Nephron (organoid): ENCODE measurements around the gene RWDD3.
A peak's percentile ranks its signal among the peaks of the same experiment; 100 is the strongest.

Experiments used
- H3K27ac Mint-ChIP-seq, 3 experiments: 2 replicates each; pipeline ENCODE4 v1.8.0; 2020; ENCODE audit warnings: mixed read lengths in 3 of 3, mild to moderate bottlenecking in 2 of 3, moderate library complexity in 1 of 3
- H3K27me3 Mint-ChIP-seq: 2 replicates; pipeline ENCODE4 v1.8.0; 2021; ENCODE audit warnings: low read depth, mild to moderate bottlenecking, moderate library complexity, mixed read lengths
- H3K36me3 Mint-ChIP-seq: 2 replicates; pipeline ENCODE4 v1.8.0; 2020; ENCODE audit warnings: low read depth, mixed read lengths
- H3K4me1 Mint-ChIP-seq: 2 replicates; pipeline ENCODE4 v1.8.0; 2020; ENCODE audit warnings: mixed read lengths
- H3K4me3 Mint-ChIP-seq, 3 experiments: 2 replicates each; pipeline ENCODE4 v1.8.0; 2020; ENCODE audit warnings: mild to moderate bottlenecking in 3 of 3, mixed read lengths in 3 of 3, moderate library complexity in 2 of 3
- H3K9me3 Mint-ChIP-seq: 2 replicates; pipeline ENCODE4 v1.8.0; 2020; ENCODE audit warnings: mixed read lengths
- TF ChIP-seq, protein P1 (sequence below), 3 experiments: fragments of 200-600 bp; sonication (generic); IDR thresholded peaks; one replicate each; pipeline ENCODE4 v1.5.0; 2021; ENCODE audit warnings: antibody characterized with exemption in 3 of 3; ENCODE audit not compliant: unreplicated experiment in 3 of 3

Gene RWDD3

DNA sequence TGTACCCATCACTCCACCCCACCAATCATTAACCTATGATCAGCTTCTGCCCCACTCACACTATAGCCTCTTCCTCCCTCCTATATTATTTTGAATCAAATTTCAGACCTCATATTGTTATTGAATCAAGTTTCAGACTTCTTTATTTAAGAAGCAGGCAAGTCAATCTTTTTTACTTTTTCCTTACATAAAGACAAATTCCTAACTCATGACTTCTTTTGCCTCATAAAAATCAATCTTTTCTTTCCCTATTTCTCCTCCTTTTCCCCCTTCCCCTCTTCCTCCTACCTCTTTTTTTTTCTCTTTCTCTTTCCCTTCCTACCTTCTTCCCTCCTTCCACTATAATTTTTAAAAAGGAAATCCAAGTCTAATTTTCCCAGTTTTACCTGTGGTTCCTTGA is 4.3 kb upstream of the RWDD3 start:
- Mint-ChIP-seq H3K4me3 (no peak overlapping the region), H3K36me3 (no peaks in the 10 kb centered on the region), H3K27me3 (peaks cover 6% of the 10 kb centered on the region), H3K9me3 (no peaks in the 10 kb centered on the region), H3K27ac (no peak overlapping the region), H3K4me1 (peaks cover 36% of the 10 kb centered on the region)
- TF ChIP-seq, protein P1, sequence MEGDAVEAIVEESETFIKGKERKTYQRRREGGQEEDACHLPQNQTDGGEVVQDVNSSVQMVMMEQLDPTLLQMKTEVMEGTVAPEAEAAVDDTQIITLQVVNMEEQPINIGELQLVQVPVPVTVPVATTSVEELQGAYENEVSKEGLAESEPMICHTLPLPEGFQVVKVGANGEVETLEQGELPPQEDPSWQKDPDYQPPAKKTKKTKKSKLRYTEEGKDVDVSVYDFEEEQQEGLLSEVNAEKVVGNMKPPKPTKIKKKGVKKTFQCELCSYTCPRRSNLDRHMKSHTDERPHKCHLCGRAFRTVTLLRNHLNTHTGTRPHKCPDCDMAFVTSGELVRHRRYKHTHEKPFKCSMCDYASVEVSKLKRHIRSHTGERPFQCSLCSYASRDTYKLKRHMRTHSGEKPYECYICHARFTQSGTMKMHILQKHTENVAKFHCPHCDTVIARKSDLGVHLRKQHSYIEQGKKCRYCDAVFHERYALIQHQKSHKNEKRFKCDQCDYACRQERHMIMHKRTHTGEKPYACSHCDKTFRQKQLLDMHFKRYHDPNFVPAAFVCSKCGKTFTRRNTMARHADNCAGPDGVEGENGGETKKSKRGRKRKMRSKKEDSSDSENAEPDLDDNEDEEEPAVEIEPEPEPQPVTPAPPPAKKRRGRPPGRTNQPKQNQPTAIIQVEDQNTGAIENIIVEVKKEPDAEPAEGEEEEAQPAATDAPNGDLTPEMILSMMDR (IDR thresholded peaks at IDR 0.05; ENCODE audit: unreplicated experiment in 3 of 3) = no peak

DNA sequence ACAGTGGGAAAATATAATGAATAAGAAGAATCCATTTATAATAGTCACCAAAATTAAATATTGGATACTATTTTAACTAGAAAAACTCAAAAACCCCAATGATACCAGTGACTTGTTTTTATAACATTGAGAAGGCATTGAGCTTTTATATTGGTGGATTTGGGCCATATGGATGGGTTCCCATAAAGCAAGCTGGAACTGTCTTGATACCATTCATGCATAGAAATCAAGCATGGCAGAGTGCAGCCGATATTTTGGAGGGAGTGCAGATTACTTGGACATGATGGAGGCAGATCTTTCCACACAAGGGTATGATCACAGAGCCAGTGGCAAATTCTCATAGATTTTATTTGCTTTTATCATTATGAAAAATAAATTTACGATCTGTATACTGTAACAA is 3.8 kb upstream of the RWDD3 start:
- TF ChIP-seq, protein P1 (IDR thresholded peaks at IDR 0.05; ENCODE audit: unreplicated experiment in 3 of 3) = no peak
- no peaks in the 10 kb centered on the region for H3K36me3 Mint-ChIP-seq
- peak overlapping the region in 1 of 3 experiments; percentile 13 for H3K27ac Mint-ChIP-seq
- peaks cover 6% of the 10 kb centered on the region for H3K27me3 Mint-ChIP-seq
- H3K4me1 Mint-ChIP-seq = peaks cover 36% of the 10 kb centered on the region
- H3K9me3 Mint-ChIP-seq = no peaks in the 10 kb centered on the region
- peak overlapping the region in 1 of 3 experiments; percentile 44 for H3K4me3 Mint-ChIP-seq

DNA sequence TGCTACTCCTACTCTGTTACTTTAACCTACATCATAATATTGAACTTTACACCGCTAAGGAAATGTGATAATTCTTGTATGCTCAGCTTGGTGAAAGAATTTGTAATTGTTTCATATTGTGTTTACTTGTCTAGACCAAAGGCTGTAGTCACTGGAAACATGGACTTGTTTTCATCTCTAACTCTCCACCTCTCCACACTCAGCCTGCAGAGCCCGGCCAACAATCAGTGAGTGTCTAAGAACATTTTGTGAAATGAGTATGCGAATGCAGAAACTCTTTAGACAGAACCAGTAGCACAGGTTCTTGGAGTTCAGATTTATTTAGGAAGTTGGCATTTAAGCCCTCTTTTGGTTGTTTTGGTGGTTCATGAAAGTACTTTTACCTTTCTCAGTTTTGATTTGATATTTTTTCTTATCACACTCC is 3.2 kb upstream of the RWDD3 start:
- Mint-ChIP-seq H3K36me3 (peaks cover 3% of the 10 kb centered on the region), H3K27ac (peak overlapping the region; percentile 13 to 21 (median 14)), H3K9me3 (no peaks in the 10 kb centered on the region), H3K27me3 (peaks cover 6% of the 10 kb centered on the region), H3K4me3 (peak overlapping the region in 1 of 3 experiments; percentile 64), H3K4me1 (peaks cover 36% of the 10 kb centered on the region)
- TF ChIP-seq, protein P1 (IDR thresholded peaks at IDR 0.05; ENCODE audit: unreplicated experiment in 3 of 3) = no peak

DNA sequence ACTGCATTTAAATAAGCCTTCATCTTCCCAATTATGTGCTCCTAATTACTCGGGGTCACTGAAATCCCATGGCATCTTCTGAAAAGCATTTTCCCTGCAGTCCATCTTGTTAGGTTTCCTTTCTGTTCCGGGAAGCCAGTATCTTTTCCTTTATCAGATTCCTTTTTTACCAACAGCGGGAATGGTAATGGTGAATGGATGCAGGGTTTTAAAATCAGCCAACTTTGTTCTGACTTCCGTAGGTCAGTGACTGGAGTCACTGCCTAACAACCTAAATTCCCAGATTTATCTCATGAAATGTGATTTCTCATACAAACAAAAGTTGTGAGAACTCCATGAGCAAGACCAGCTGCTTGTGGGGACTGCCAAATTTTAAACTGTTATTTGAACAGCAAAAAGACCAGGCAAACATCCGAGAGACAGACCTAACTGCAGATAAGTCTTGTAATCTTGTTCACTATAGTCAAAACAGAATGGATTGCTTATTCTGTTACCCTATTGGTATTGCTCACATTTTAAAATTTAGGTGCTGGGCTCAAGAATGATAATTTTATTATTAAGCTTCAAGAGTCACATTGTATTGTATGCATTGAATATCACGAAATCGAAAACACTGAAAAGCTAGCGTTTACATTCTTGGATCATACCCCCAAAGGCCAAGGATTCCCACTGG is 1.2 kb upstream of the RWDD3 start:
- Mint-ChIP-seq H3K27me3 (peaks cover 6% of the 10 kb centered on the region), H3K4me3 (peak overlapping the region; percentile 95 to 97 (median 96)), H3K4me1 (peaks cover 43% of the 10 kb centered on the region), H3K9me3 (no peaks in the 10 kb centered on the region), H3K27ac (peak overlapping the region; percentile 96 to 99 (median 97)), H3K36me3 (peaks cover 13% of the 10 kb centered on the region)
- TF ChIP-seq, protein P1 (IDR thresholded peaks at IDR 0.05; ENCODE audit: unreplicated experiment in 3 of 3) = no peak

DNA sequence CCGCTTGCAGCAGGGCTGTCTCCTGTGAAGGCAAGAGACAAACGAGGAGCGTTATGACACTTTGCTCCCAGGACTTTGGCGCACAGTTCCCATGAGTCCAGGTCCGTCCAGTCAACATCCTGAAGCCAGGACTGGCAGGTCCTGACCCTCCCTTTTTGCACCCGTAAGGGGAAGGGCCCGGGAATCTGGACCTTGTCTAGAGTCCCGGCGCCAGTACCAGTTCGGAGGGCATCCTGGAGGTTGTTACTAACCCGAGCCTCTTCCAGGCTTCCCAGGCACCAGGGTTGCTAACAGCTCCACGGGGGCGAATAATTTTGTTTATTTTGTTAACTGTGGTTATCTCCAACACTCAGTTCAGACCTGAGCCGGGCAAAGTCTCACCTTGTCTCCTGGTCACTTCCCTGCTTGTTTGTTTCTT is 682 bp upstream of the RWDD3 start:
- peaks cover 47% of the 10 kb centered on the region for H3K4me1 Mint-ChIP-seq
- H3K4me3 Mint-ChIP-seq = peak overlapping the region; percentile 95 to 97 (median 96)
- no peaks in the 10 kb centered on the region for H3K9me3 Mint-ChIP-seq
- H3K27ac Mint-ChIP-seq = peak overlapping the region; percentile 96 to 99 (median 97)
- peaks cover 17% of the 10 kb centered on the region for H3K36me3 Mint-ChIP-seq
- TF ChIP-seq, protein P1 (IDR thresholded peaks at IDR 0.05; ENCODE audit: unreplicated experiment in 3 of 3) = no peak
- H3K27me3 Mint-ChIP-seq = peaks cover 6% of the 10 kb centered on the region
